ENCODE data around the gene RPP25.
A peak's percentile ranks its signal among the peaks of the same experiment; 100 is the strongest.

The RPP25 gene

GRCh38 chr15:74956648-74957475 lies at the start of gene RPP25:
Gene RPP25, minus strand, starts transcription at chr15:74956772. Its CDS starts 189 bp downstream, at chr15:74956583.
- peaks cover 14 to 44% of the 10 kb centered on the region in 2 donors for H3K4me1 ChIP-seq (ENCODE audit: control insufficient read depth in 1 of 2, insufficient read depth in 2 of 2, low read length in 2 of 2)
- peaks cover 11% of the 10 kb centered on the region for H3K27me3 ChIP-seq (ENCODE audit: low read depth, low read length)
- H3K4me3 ChIP-seq (ENCODE audit: low read depth in 1 of 2, low read length in 2 of 2) = peak within 1 kb of the TSS; percentile 63 to 78

GRCh38 chr15:75002398-75002797 lies 45.8 kb upstream of the RPP25 start:
- Histone ChIP-seq H3K27ac (ENCODE audit: low read length) (no peak overlapping the region), H3K9me3 (ENCODE audit: control insufficient read depth in 1 of 2, low read length in 2 of 2) (no peaks in the 10 kb centered on the region), H3K4me1 (ENCODE audit: control insufficient read depth in 1 of 2, insufficient read depth in 2 of 2, low read length in 2 of 2) (no peaks in the 10 kb centered on the region), H3K4me3 (ENCODE audit: low read depth in 1 of 2, low read length in 2 of 2) (no peak overlapping the region), H3K36me3 (ENCODE audit: control insufficient read depth in 1 of 2, insufficient read depth in 2 of 2, low read length in 2 of 2) (no peaks in the 10 kb centered on the region), H3K27me3 (ENCODE audit: low read depth, low read length) (no peaks in the 10 kb centered on the region)

More at GRCh38 chr15:74956648-74957475, at the start of gene RPP25:
- peak within 1 kb of the TSS; percentile 4 for H3K27ac ChIP-seq (ENCODE audit: low read length)
- H3K9me3 ChIP-seq (ENCODE audit: control insufficient read depth in 1 of 2, low read length in 2 of 2) = no peaks in the 10 kb centered on the region
- no peaks in the 10 kb centered on the region for H3K36me3 ChIP-seq (ENCODE audit: control insufficient read depth in 1 of 2, insufficient read depth in 2 of 2, low read length in 2 of 2)

GRCh38 chr15:75001310-75001709 lies 44.7 kb upstream of the RPP25 start:
- peaks cover 0 to 1% of the 10 kb centered on the region in 2 donors for H3K4me1 ChIP-seq (ENCODE audit: control insufficient read depth in 1 of 2, insufficient read depth in 2 of 2, low read length in 2 of 2)
- H3K36me3 ChIP-seq (ENCODE audit: control insufficient read depth in 1 of 2, insufficient read depth in 2 of 2, low read length in 2 of 2) = no peaks in the 10 kb centered on the region

GRCh38 chr15:74997543-74997942 lies 41.0 kb upstream of the RPP25 start:
- peaks cover 4% of the 10 kb centered on the region for H3K27me3 ChIP-seq (ENCODE audit: low read depth, low read length)
- no peaks in the 10 kb centered on the region for H3K9me3 ChIP-seq (ENCODE audit: control insufficient read depth in 1 of 2, low read length in 2 of 2)
- H3K27ac ChIP-seq (ENCODE audit: low read length) = no peak overlapping the region
- no peak overlapping the region for H3K4me3 ChIP-seq (ENCODE audit: low read depth in 1 of 2, low read length in 2 of 2)
- peaks cover 0 to 8% of the 10 kb centered on the region in 2 donors for H3K4me1 ChIP-seq (ENCODE audit: control insufficient read depth in 1 of 2, insufficient read depth in 2 of 2, low read length in 2 of 2)
- no peaks in the 10 kb centered on the region for H3K36me3 ChIP-seq (ENCODE audit: control insufficient read depth in 1 of 2, insufficient read depth in 2 of 2, low read length in 2 of 2)

More at GRCh38 chr15:75001310-75001709, 44.7 kb upstream of the RPP25 start:
- Histone ChIP-seq H3K27ac (ENCODE audit: low read length) (no peak overlapping the region), H3K27me3 (ENCODE audit: low read depth, low read length) (no peaks in the 10 kb centered on the region), H3K4me3 (ENCODE audit: low read depth in 1 of 2, low read length in 2 of 2) (no peak overlapping the region), H3K9me3 (ENCODE audit: control insufficient read depth in 1 of 2, low read length in 2 of 2) (no peaks in the 10 kb centered on the region)

- no peaks in the 10 kb centered on the region for H3K36me3 ChIP-seq (ENCODE audit: control insufficient read depth in 1 of 2, insufficient read depth in 2 of 2, low read length in 2 of 2)
- H3K27ac ChIP-seq (ENCODE audit: low read length) = no peak overlapping the region
- H3K9me3 ChIP-seq (ENCODE audit: control insufficient read depth in 1 of 2, low read length in 2 of 2) = no peaks in the 10 kb centered on the region
- peaks cover 0 to 8% of the 10 kb centered on the region in 2 donors for H3K4me1 ChIP-seq (ENCODE audit: control insufficient read depth in 1 of 2, insufficient read depth in 2 of 2, low read length in 2 of 2)
- peaks cover 4% of the 10 kb centered on the region for H3K27me3 ChIP-seq (ENCODE audit: low read depth, low read length)
- no peak overlapping the region for H3K4me3 ChIP-seq (ENCODE audit: low read depth in 1 of 2, low read length in 2 of 2)
Measured at GRCh38 chr15:74997141-74997540, 40.6 kb upstream of the RPP25 start.

- H3K27ac ChIP-seq (ENCODE audit: low read length) = no peak overlapping the region
- no peaks in the 10 kb centered on the region for H3K9me3 ChIP-seq (ENCODE audit: control insufficient read depth in 1 of 2, low read length in 2 of 2)
- H3K4me3 ChIP-seq (ENCODE audit: low read depth in 1 of 2, low read length in 2 of 2) = peak overlapping the region; percentile 63 to 87
- peaks cover 0 to 8% of the 10 kb centered on the region in 2 donors for H3K4me1 ChIP-seq (ENCODE audit: control insufficient read depth in 1 of 2, insufficient read depth in 2 of 2, low read length in 2 of 2)
- H3K27me3 ChIP-seq (ENCODE audit: low read depth, low read length) = peaks cover 4% of the 10 kb centered on the region
- no peaks in the 10 kb centered on the region for H3K36me3 ChIP-seq (ENCODE audit: control insufficient read depth in 1 of 2, insufficient read depth in 2 of 2, low read length in 2 of 2)
Measured at GRCh38 chr15:74995779-74996765, 39.5 kb upstream of the RPP25 start.

- H3K4me3 ChIP-seq (ENCODE audit: low read depth in 1 of 2, low read length in 2 of 2) = peak within 1 kb of the TSS; percentile 63 to 87
- H3K4me1 ChIP-seq (ENCODE audit: control insufficient read depth in 1 of 2, insufficient read depth in 2 of 2, low read length in 2 of 2) = peaks cover 0 to 8% of the 10 kb centered on the region in 2 donors
- H3K36me3 ChIP-seq (ENCODE audit: control insufficient read depth in 1 of 2, insufficient read depth in 2 of 2, low read length in 2 of 2) = no peaks in the 10 kb centered on the region
- H3K27ac ChIP-seq (ENCODE audit: low read length) = no peak within 1 kb of the TSS
- no peaks in the 10 kb centered on the region for H3K9me3 ChIP-seq (ENCODE audit: control insufficient read depth in 1 of 2, low read length in 2 of 2)
- H3K27me3 ChIP-seq (ENCODE audit: low read depth, low read length) = peaks cover 4% of the 10 kb centered on the region
Measured at GRCh38 chr15:74995182-74995778, 38.7 kb upstream of the RPP25 start, which contains the start of gene SCAMP5. Gene SCAMP5, plus strand, starts transcription at chr15:74995563. Its CDS starts 16,277 bp downstream, at chr15:75011840.

GRCh38 chr15:74994685-74995084 lies 38.1 kb upstream of the RPP25 start:
- H3K27me3 ChIP-seq (ENCODE audit: low read depth, low read length) = peaks cover 4% of the 10 kb centered on the region
- no peaks in the 10 kb centered on the region for H3K36me3 ChIP-seq (ENCODE audit: control insufficient read depth in 1 of 2, insufficient read depth in 2 of 2, low read length in 2 of 2)
- H3K27ac ChIP-seq (ENCODE audit: low read length) = no peak overlapping the region
- H3K4me1 ChIP-seq (ENCODE audit: control insufficient read depth in 1 of 2, insufficient read depth in 2 of 2, low read length in 2 of 2) = peaks cover 0 to 8% of the 10 kb centered on the region in 2 donors
- H3K4me3 ChIP-seq (ENCODE audit: low read depth in 1 of 2, low read length in 2 of 2) = peak overlapping the region; percentile 44 to 87
- no peaks in the 10 kb centered on the region for H3K9me3 ChIP-seq (ENCODE audit: control insufficient read depth in 1 of 2, low read length in 2 of 2)

GRCh38 chr15:74994236-74994635 lies 37.7 kb upstream of the RPP25 start:
- no peak overlapping the region for H3K27ac ChIP-seq (ENCODE audit: low read length)
- no peak overlapping the region for H3K4me3 ChIP-seq (ENCODE audit: low read depth in 1 of 2, low read length in 2 of 2)
- H3K9me3 ChIP-seq (ENCODE audit: control insufficient read depth in 1 of 2, low read length in 2 of 2) = no peaks in the 10 kb centered on the region
- peaks cover 0 to 8% of the 10 kb centered on the region in 2 donors for H3K4me1 ChIP-seq (ENCODE audit: control insufficient read depth in 1 of 2, insufficient read depth in 2 of 2, low read length in 2 of 2)
- no peaks in the 10 kb centered on the region for H3K36me3 ChIP-seq (ENCODE audit: control insufficient read depth in 1 of 2, insufficient read depth in 2 of 2, low read length in 2 of 2)
- H3K27me3 ChIP-seq (ENCODE audit: low read depth, low read length) = peaks cover 4% of the 10 kb centered on the region

GRCh38 chr15:74992619-74993018 lies 36.0 kb upstream of the RPP25 start:
- peaks cover 0 to 8% of the 10 kb centered on the region in 2 donors for H3K4me1 ChIP-seq (ENCODE audit: control insufficient read depth in 1 of 2, insufficient read depth in 2 of 2, low read length in 2 of 2)
- H3K9me3 ChIP-seq (ENCODE audit: control insufficient read depth in 1 of 2, low read length in 2 of 2) = no peaks in the 10 kb centered on the region
- H3K27ac ChIP-seq (ENCODE audit: low read length) = no peak overlapping the region
- peaks cover 4% of the 10 kb centered on the region for H3K27me3 ChIP-seq (ENCODE audit: low read depth, low read length)
- no peak overlapping the region for H3K4me3 ChIP-seq (ENCODE audit: low read depth in 1 of 2, low read length in 2 of 2)
- no peaks in the 10 kb centered on the region for H3K36me3 ChIP-seq (ENCODE audit: control insufficient read depth in 1 of 2, insufficient read depth in 2 of 2, low read length in 2 of 2)

Data from muscle layer of duodenum (tissue), 2 donors.